Neural cell (in vitro differentiated cells): ENCODE results near the gene ALDH1A1. TPM values are rescaled to one million over a fixed set of nuclear protein-coding genes. Genes with fewer than 3 reads are reported as not detected.

ENCODE experiments used
- H2AFZ ChIP-seq: fragments of 200-600, 300-800 bp; sonication (generic), shearing (Covaris generic); 2 replicates; pipeline ENCODE4 v1.6.0; 2014; ENCODE audit warnings: low read depth, mild to moderate bottlenecking, antibody characterized with exemption, low read length, moderate library complexity
- H3F3A ChIP-seq: fragments of 200-600 bp; shearing (Covaris generic); 2 replicates; pipeline ENCODE4 v1.6.1; 2016; ENCODE audit warnings: mild to moderate bottlenecking, moderate library complexity, mixed read lengths, antibody characterized with exemption, low read length; ENCODE audit not compliant: insufficient read depth, poor library complexity, severe bottlenecking
- H3K27ac ChIP-seq: fragments of 200-600, 300-800 bp; sonication (generic), shearing (Covaris generic); 2 replicates; pipeline ENCODE4 v1.5.1; 2014; ENCODE audit warnings: mild to moderate bottlenecking, low read length, moderate library complexity
- H3K27me3 ChIP-seq: fragments of 300-800, 200-600 bp; sonication (generic), shearing (Covaris generic); 2 replicates; pipeline ENCODE4 v1.6.0; 2014; ENCODE audit warnings: mild to moderate bottlenecking, low read depth, low read length, moderate library complexity; ENCODE audit not compliant: insufficient read depth
- H3K36me3 ChIP-seq: fragments of 300-800, 200-600 bp; sonication (generic), shearing (Covaris generic); 2 replicates; pipeline ENCODE4 v1.5.1; 2014; ENCODE audit warnings: mild to moderate bottlenecking, antibody characterized with exemption, low read length, moderate library complexity; ENCODE audit not compliant: insufficient read depth
- H3K4me2 ChIP-seq: fragments of 300-800, 200-600 bp; sonication (generic), shearing (Covaris generic); 2 replicates; pipeline ENCODE4 v1.6.0; 2014; ENCODE audit warnings: mild to moderate bottlenecking, low read length
- H3K4me3 ChIP-seq: fragments of 300-800, 200-600 bp; sonication (generic), shearing (Covaris generic); 2 replicates; pipeline ENCODE4 v1.5.1; 2014; ENCODE audit warnings: mild to moderate bottlenecking, low read length, moderate library complexity
- H3K79me2 ChIP-seq: fragments of 200-600 bp; shearing (Covaris generic); replicated peaks from 2 replicates; pipeline ENCODE4 v1.6.0; 2014; ENCODE audit warnings: mild to moderate bottlenecking, low read length, moderate library complexity; ENCODE audit not compliant: insufficient read depth
- H3K9ac ChIP-seq: fragments of 300-800, 200-600 bp; sonication (generic), shearing (Covaris generic); 2 replicates; pipeline ENCODE4 v1.6.1; 2016; ENCODE audit warnings: mild to moderate bottlenecking, low read length, mixed read lengths
- H3K9me2 ChIP-seq: fragments of 200-600 bp; shearing (Covaris generic); 2 replicates; pipeline ENCODE4 v1.6.1; 2016; ENCODE audit warnings: mild to moderate bottlenecking, low read length, mixed read lengths; ENCODE audit not compliant: insufficient read depth
- H3K9me3 ChIP-seq: fragments of 200-600, 300-800 bp; sonication (generic), shearing (Covaris generic); 2 replicates; pipeline ENCODE4 v1.6.1; 2016; ENCODE audit warnings: mild to moderate bottlenecking, mixed run types, low read length, moderate library complexity, mixed read lengths
- H4K20me1 ChIP-seq: fragments of 200-600 bp; shearing (Covaris generic); 2 replicates; pipeline ENCODE4 v1.6.1; 2016; ENCODE audit warnings: mild to moderate bottlenecking, mixed run types; ENCODE audit not compliant: insufficient read depth
- CTCF ChIP-seq: fragments of 450-650 bp; IDR thresholded peaks from 2 replicates; pipeline ENCODE4 v1.5.1; 2014; ENCODE audit warnings: antibody characterized with exemption, mild to moderate bottlenecking, moderate library complexity; ENCODE audit not compliant: poor library complexity, severe bottlenecking
- EP300 ChIP-seq: fragments of 450-650 bp; conservative IDR thresholded peaks from 2 replicates; pipeline ENCODE4 v1.6.1; 2014; ENCODE audit warnings: antibody characterized with exemption, mild to moderate bottlenecking, moderate library complexity; ENCODE audit not compliant: poor library complexity, severe bottlenecking
- EZH2 ChIP-seq: fragments of 200-600, 300-800 bp; shearing (Covaris generic), sonication (generic); IDR thresholded peaks from 2 replicates; pipeline ENCODE4 v1.6.1; 2014; ENCODE audit warnings: antibody characterized with exemption, low read length, borderline replicate concordance, mild to moderate bottlenecking; ENCODE audit not compliant: insufficient read depth, poor library complexity, severe bottlenecking
- MXI1 ChIP-seq: fragments of 450-650 bp; conservative IDR thresholded peaks from 2 replicates; pipeline ENCODE4 v1.6.1; 2014; ENCODE audit warnings: antibody characterized with exemption, mild to moderate bottlenecking; ENCODE audit not compliant: poor library complexity, severe bottlenecking
- POLR2AphosphoS5 ChIP-seq: IDR thresholded peaks from 2 replicates; pipeline ENCODE4 v1.6.1; 2012
- RAD21 ChIP-seq: fragments of 450-650 bp; conservative IDR thresholded peaks from 2 replicates; pipeline ENCODE4 v1.6.1; 2014; ENCODE audit warnings: antibody characterized with exemption, mild to moderate bottlenecking, moderate library complexity
- REST ChIP-seq: IDR thresholded peaks from 2 replicates; pipeline ENCODE4 v1.6.1; 2012; ENCODE audit warnings: borderline replicate concordance
- SMC3 ChIP-seq: fragments of 450-650 bp; conservative IDR thresholded peaks from 2 replicates; pipeline ENCODE4 v1.6.1; 2014; ENCODE audit warnings: antibody characterized with exemption, mild to moderate bottlenecking, moderate library complexity; ENCODE audit not compliant: poor library complexity
- TAF1 ChIP-seq: IDR thresholded peaks from 2 replicates; pipeline ENCODE4 v1.6.1; 2012; ENCODE audit warnings: low read depth
- polyA plus RNA-seq: library from polyadenylated mRNA; depleted of rRNA; stranded (reverse); fragments of >200 nt; gene quantifications from 2 replicates; pipeline ENCODE4 v1.2.3, GENCODE V29; 2014

The ALDH1A1 gene
- polyA plus RNA-seq, 1 donor from 2014 or later: not detected

- Histone ChIP-seq H3K4me3 (no peak overlapping the region), H3K9me3 (no peaks in the 10 kb centered on the region), H3K4me2 (no peak overlapping the region), H2AFZ (no peak overlapping the region), H3K36me3 (no peaks in the 10 kb centered on the region), H4K20me1 (no peaks in the 10 kb centered on the region), H3K9me2 (no peaks in the 10 kb centered on the region), H3K27ac (no peak overlapping the region), H3F3A (no peaks in the 10 kb centered on the region), H3K9ac (no peak overlapping the region), H3K27me3 (no peaks in the 10 kb centered on the region), H3K79me2 (no peaks in the 10 kb centered on the region)
- TF ChIP-seq REST: no peak
- no peak for TF ChIP-seq SMC3
- no peak for TF ChIP-seq EZH2
- no peak for TF ChIP-seq POLR2AphosphoS5
- no peak for TF ChIP-seq CTCF
- no peak for TF ChIP-seq TAF1
- TF ChIP-seq EP300: no peak
- no peak for TF ChIP-seq RAD21
- no peak for TF ChIP-seq MXI1
These were observed 52.9 kb downstream of the ALDH1A1 start for GRCh38 chr9:72899734-72900477.

GRCh38 chr9:72898784-72899733 is 53.8 kb downstream of the ALDH1A1 start:
- H3K27me3 ChIP-seq: no peaks in the 10 kb centered on the region
- no peak overlapping the region for H3K4me3 ChIP-seq
- no peaks in the 10 kb centered on the region for H3K36me3 ChIP-seq
- no peak overlapping the region for H3K27ac ChIP-seq
- H3K9ac ChIP-seq: no peak overlapping the region
- H3K9me2 ChIP-seq: no peaks in the 10 kb centered on the region
- no peaks in the 10 kb centered on the region for H3K79me2 ChIP-seq
- no peaks in the 10 kb centered on the region for H4K20me1 ChIP-seq
- TF ChIP-seq TAF1: no peak
- no peak for TF ChIP-seq REST
- no peak for TF ChIP-seq POLR2AphosphoS5
- no peak for TF ChIP-seq MXI1
- no peak for TF ChIP-seq CTCF
- no peak for TF ChIP-seq EP300
- no peak for TF ChIP-seq RAD21
- TF ChIP-seq SMC3: no peak
- no peak for TF ChIP-seq EZH2
- H3K9me3 ChIP-seq: no peaks in the 10 kb centered on the region
- H3K4me2 ChIP-seq: no peak overlapping the region
- no peak overlapping the region for H2AFZ ChIP-seq
- no peaks in the 10 kb centered on the region for H3F3A ChIP-seq
